COLO829 (cell line): ENCODE data around the gene OR13C8.

Experiments
- DNase-seq: peaks from one replicate; pipeline ENCODE4 v3.0.0; 2012; ENCODE audit warnings: low spot score

OR13C8 gene

GRCh38 chr9:104611213-104611612 lies 42.2 kb downstream of the OR13C8 start:
- DNase-seq, result no peak

- no peak for DNase-seq
Observed at GRCh38 chr9:104617418-104617817, 48.5 kb downstream of the OR13C8 start.

- DNase-seq, result no peak
Observed at GRCh38 chr9:104618104-104618503, 49.1 kb downstream of the OR13C8 start, which contains the start of gene OR13C9. OR13C9 (minus strand) TSS chr9:104618204; CDS start chr9:104618204, 0 bp downstream.
